ENCODE measurements around the gene CA11. TPM values are rescaled to one million over a fixed set of nuclear protein-coding genes. Genes with fewer than 3 reads are reported as not detected.
A peak's percentile ranks its signal among the peaks of the same experiment; 100 is the strongest.
"Not testable (repeated sequence)": the region's sequence is repeated elsewhere in the genome, so short reads cannot be mapped to it uniquely, and the experiment has no call there.

The CA11 gene
- 8.8 and 9.8 TPM in 2 replicates for total RNA-seq (2014; rRNA removed; shearing (Covaris generic))
- polyA plus RNA-seq (2016; fragmentation: Nextera tagmentation; extraction: Ambion mirVana) = 29.7 and 38.8 TPM in 2 replicates
- long read RNA-seq, transcript CA11-201 (9 exons, 1,844 nt) = major isoform, 5 of 8 reads
- long read RNA-seq, partial matches to known transcripts = 0 of 8 reads
- long read RNA-seq, other reads (novel, unspliced or antisense) = 1 of 8 reads

DNA sequence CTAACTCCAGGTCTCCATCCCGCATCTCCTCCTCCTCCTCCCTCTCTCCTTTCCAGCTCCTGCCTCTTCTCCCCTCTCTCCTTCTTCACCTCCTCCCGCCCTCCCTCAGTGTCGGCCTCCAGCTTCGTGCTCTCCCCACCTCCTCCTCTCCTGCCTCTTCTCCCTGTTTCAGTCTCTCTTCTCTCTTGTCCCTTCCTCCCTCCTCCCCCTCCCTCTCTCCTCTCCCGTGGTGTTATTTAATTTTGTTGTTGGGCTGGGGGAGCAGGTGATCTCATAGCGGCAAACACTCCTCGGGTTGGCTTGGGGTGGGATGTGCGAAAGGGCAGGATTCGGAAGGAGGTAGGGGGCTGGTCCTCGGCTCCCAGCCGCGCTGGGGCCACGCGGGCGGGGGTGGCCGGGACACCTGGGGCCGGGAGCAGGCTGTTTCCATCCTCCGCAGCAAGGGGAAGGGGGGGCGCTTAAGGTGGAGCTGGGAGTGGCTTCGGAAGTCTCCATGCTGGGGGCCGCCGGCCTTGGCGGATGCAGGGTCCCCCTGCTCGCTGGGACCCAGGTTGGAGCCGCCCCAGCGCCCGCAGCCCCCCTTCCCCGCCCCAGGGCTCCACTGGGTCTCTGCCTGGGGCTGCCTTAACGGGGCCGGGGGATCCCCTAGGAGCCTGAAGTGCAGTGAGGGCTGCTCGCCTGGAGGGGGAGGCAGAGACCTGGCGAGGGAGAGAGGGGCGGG lies at the start of gene CA11:
Gene CA11, minus strand, starts transcription at position 187 of the 721 bp plus-strand sequence. CDS start 555 bp downstream, outside the sequence.
- H3K36me3 Mint-ChIP-seq (ENCODE audit: low read depth) = peaks cover 16% of the 10 kb centered on the region
- H3K9me2 ChIP-seq (ENCODE audit: insufficient read depth) = no peaks in the 10 kb centered on the region
- no peaks in the 10 kb centered on the region for H3K36me3 ChIP-seq (ENCODE audit: insufficient read depth)
- peak within 1 kb of the TSS; percentile 92 for H2AFZ ChIP-seq
- 0 out of 2 replicates have a peak, but pooled peaks cover 3% of the 10 kb centered on the region for H3K27me3 ChIP-seq (ENCODE audit: insufficient read depth)
- peak; percentile 76 for ATAC-seq
- H3F3A ChIP-seq (replicated peaks; ENCODE audit: low read depth) = 0 out of 2 replicates have a peak, but pooled peaks cover 13% of the 10 kb centered on the region
- peak within 1 kb of the TSS; percentile 75 for H3K4me3 ChIP-seq
- peak within 1 kb of the TSS; percentile 90 for H3K27ac Mint-ChIP-seq
- no peaks in the 10 kb centered on the region for H4K20me1 ChIP-seq (replicated peaks; ENCODE audit: insufficient read depth)
- peak within 1 kb of the TSS; percentile 99 for H3K4me2 ChIP-seq
- H3K79me2 ChIP-seq (replicated peaks; ENCODE audit: insufficient read depth) = no peaks in the 10 kb centered on the region
- peaks cover 16% of the 10 kb centered on the region for H3K27me3 Mint-ChIP-seq (ENCODE audit: insufficient read depth, low read depth, poor library complexity)
- peaks cover 5% of the 10 kb centered on the region; the same call in 1 of the 2 replicates for H3K4me1 ChIP-seq (ENCODE audit: insufficient read depth)
- H3K4me3 Mint-ChIP-seq = peak within 1 kb of the TSS; percentile 91
- H3K27ac ChIP-seq (ENCODE audit: low read depth) = peak within 1 kb of the TSS; percentile 91
- peak; percentile 86 for DNase-seq (ENCODE audit: low spot score)
- peaks cover 10% of the 10 kb centered on the region for H3K4me1 Mint-ChIP-seq
- peaks cover 2% of the 10 kb centered on the region; the same call in 1 of the 3 replicates for H3K9me3 Mint-ChIP-seq
- TF ChIP-seq, protein P1, sequence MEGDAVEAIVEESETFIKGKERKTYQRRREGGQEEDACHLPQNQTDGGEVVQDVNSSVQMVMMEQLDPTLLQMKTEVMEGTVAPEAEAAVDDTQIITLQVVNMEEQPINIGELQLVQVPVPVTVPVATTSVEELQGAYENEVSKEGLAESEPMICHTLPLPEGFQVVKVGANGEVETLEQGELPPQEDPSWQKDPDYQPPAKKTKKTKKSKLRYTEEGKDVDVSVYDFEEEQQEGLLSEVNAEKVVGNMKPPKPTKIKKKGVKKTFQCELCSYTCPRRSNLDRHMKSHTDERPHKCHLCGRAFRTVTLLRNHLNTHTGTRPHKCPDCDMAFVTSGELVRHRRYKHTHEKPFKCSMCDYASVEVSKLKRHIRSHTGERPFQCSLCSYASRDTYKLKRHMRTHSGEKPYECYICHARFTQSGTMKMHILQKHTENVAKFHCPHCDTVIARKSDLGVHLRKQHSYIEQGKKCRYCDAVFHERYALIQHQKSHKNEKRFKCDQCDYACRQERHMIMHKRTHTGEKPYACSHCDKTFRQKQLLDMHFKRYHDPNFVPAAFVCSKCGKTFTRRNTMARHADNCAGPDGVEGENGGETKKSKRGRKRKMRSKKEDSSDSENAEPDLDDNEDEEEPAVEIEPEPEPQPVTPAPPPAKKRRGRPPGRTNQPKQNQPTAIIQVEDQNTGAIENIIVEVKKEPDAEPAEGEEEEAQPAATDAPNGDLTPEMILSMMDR (conservative IDR thresholded peaks at IDR 0.05; ENCODE audit: low read depth in 2 of 2) = peak; percentile 80 to 98
- TF ChIP-seq ZNF462 (CRISPR knock-in tag; IDR thresholded peaks at IDR 0.05) (0 out of 2 replicates have a peak, but pooled peaks have one; percentile 45), EZH2 (IDR thresholded peaks at IDR 0.05; ENCODE audit: low read depth, unreplicated experiment) (no peak), POLR2AphosphoS5 (IDR thresholded peaks at IDR 0.05; ENCODE audit: low read depth) (peak; percentile 49; the same call in 1 of the 2 replicates), STAT1 (IDR thresholded peaks at IDR 0.05; ENCODE audit: unreplicated experiment) (no peak), CREB1 (CRISPR knock-in tag; IDR thresholded peaks at IDR 0.05; ENCODE audit: low read depth) (peak; percentile 23; the same call in 1 of the 2 replicates), EZH2phosphoT487 (IDR thresholded peaks at IDR 0.05; ENCODE audit: unreplicated experiment) (no peak), JUNB (IDR thresholded peaks at IDR 0.05; ENCODE audit: unreplicated experiment) (no peak), ZNF331 (CRISPR knock-in tag; IDR thresholded peaks at IDR 0.05; ENCODE audit: low read depth) (no peak)
- TF ChIP-seq, protein P2, sequence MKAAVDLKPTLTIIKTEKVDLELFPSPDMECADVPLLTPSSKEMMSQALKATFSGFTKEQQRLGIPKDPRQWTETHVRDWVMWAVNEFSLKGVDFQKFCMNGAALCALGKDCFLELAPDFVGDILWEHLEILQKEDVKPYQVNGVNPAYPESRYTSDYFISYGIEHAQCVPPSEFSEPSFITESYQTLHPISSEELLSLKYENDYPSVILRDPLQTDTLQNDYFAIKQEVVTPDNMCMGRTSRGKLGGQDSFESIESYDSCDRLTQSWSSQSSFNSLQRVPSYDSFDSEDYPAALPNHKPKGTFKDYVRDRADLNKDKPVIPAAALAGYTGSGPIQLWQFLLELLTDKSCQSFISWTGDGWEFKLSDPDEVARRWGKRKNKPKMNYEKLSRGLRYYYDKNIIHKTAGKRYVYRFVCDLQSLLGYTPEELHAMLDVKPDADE (IDR thresholded peaks at IDR 0.05) = no peak

- not testable (repeated sequence) for H3K9me2 ChIP-seq (ENCODE audit: insufficient read depth); H3K4me1 Mint-ChIP-seq; H3F3A ChIP-seq (replicated peaks; ENCODE audit: low read depth); H3K4me2 ChIP-seq; H3K36me3 Mint-ChIP-seq (ENCODE audit: low read depth); H3K79me2 ChIP-seq (replicated peaks; ENCODE audit: insufficient read depth); H3K9me3 Mint-ChIP-seq; H3K4me3 ChIP-seq; ATAC-seq; H3K4me3 Mint-ChIP-seq; H3K4me1 ChIP-seq (ENCODE audit: insufficient read depth); H3K27ac Mint-ChIP-seq; DNase-seq (ENCODE audit: low spot score); H3K27ac ChIP-seq (ENCODE audit: low read depth); H2AFZ ChIP-seq; H3K27me3 ChIP-seq (ENCODE audit: insufficient read depth); H3K36me3 ChIP-seq (ENCODE audit: insufficient read depth); H4K20me1 ChIP-seq (replicated peaks; ENCODE audit: insufficient read depth)
- peaks cover 15% of the 10 kb centered on the region for H3K27me3 Mint-ChIP-seq (ENCODE audit: insufficient read depth, low read depth, poor library complexity)
Measured at GRCh38 chr19:48693629-48694028, 47.6 kb upstream of the CA11 start.

All from GM23338 (cell line).